ENCODE measurements around the gene SSC5D.

SSC5D gene

DNA sequence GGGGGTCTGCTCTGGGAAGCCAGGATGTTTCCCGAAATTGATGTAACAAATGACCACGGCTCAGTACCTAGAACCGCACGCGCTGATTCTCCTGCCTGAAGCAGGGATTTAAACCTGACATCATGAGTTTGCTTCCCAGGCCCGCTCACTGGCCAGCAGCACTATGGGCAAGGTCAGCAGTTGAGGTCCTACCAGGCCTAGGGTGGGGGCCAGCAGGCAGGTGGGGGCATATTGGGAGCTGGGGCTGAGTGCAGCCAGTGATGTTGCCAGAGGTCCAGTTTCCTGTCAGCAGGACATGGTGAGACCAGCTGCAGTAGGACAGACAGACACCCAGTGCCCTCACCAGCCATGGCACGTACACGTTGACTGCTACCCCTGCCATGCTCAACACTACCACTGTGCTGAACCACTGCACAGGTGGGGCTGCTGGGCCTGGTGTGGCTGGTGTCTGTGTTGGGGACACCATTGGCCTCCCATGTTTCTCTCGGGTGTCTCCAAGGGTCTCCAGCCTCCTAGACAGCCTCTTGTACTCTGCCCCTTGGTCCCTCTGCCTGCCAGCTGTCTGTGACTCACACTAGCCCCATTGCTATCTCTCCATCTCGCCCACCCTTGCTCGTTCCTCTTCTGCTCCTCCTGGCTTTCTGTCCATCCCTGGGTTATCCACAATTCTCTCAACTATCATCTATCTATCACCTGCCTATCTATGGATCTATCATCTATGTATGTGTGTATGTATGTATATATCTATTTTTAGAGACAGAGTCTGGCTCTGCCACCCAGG lies 22.6 kb upstream of the SSC5D start:
- TF ChIP-seq TAF1 (IDR thresholded peaks at IDR 0.05; ENCODE audit: borderline replicate concordance, low read depth, low read length) (no peak), POLR2A (IDR thresholded peaks at IDR 0.05; ENCODE audit: low read depth, low read length) (no peak), POLR2AphosphoS5 (IDR thresholded peaks at IDR 0.05; ENCODE audit: low read depth, low read length) (no peak)
- FAIRE-seq (no peak), DNase-seq (ENCODE audit: insufficient read length) (no peak)

DNA sequence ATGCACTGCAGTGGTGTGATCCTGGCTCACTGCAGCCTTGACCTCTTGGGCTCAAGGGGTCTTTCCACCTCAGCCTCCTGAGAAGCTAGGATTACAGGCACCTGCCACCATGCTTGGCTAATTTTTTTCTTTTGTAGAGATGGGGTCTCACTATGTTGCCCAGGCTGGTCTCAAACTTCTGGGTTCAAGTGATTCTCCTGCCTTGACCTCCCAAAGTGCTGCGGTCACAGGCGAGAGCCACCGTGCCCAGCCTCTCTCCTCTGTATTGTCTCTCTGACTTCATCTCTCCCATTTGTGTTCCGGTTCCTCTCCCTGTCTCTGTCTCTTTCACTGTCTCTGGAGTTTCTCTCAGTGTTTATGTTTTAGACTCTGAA lies 22.0 kb upstream of the SSC5D start:
- no peak for FAIRE-seq
- TF ChIP-seq TAF1 (IDR thresholded peaks at IDR 0.05; ENCODE audit: borderline replicate concordance, low read depth, low read length) (no peak), POLR2A (IDR thresholded peaks at IDR 0.05; ENCODE audit: low read depth, low read length) (no peak), POLR2AphosphoS5 (IDR thresholded peaks at IDR 0.05; ENCODE audit: low read depth, low read length) (no peak)
- DNase-seq (ENCODE audit: insufficient read length) = no peak

DNA sequence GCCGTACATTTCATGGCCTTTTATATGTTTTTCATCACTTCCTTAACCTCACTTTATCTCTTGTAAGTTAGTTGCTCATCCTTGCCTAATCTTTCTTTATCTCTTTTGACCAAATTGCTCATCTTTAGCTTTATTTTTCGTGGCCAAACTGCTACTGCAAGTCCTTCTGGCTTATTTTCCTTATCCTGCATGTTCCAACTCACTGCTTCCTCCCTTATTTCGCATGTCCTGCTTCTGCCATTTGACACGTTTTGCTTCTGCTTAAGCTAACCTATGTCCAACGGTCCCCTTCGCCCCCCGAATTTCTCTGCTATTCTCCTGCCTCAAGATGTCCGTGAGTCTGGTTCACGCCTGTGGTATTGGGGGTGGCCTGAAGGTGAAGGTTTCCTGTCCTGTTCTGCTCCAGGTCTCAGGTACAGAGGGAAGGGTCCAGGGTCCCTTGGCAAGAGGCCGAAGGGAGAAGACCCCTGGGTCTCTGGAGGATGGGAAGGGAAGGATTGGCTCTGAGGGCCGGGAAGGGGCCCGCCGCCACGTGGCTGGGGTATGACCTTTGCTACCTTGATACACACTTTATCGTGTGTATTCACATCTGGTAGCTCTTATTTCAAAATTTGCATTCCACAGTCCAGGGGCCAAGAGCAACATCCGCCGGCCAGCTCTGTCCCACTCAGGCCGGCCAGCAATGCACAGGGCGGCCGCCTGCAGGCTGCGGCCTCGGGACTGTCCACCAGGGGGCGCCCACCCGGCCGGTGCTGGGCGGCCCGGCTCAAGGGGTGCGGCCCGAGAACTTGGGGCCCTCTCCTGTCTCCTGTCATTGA lies 20.8 kb upstream of the SSC5D start:
- FAIRE-seq (peak; percentile 14), DNase-seq (ENCODE audit: insufficient read length) (peak; percentile 90)
- TF ChIP-seq TAF1 (IDR thresholded peaks at IDR 0.05; ENCODE audit: borderline replicate concordance, low read depth, low read length) (no peak), POLR2A (IDR thresholded peaks at IDR 0.05; ENCODE audit: low read depth, low read length) (no peak), POLR2AphosphoS5 (IDR thresholded peaks at IDR 0.05; ENCODE audit: low read depth, low read length) (no peak)

DNA sequence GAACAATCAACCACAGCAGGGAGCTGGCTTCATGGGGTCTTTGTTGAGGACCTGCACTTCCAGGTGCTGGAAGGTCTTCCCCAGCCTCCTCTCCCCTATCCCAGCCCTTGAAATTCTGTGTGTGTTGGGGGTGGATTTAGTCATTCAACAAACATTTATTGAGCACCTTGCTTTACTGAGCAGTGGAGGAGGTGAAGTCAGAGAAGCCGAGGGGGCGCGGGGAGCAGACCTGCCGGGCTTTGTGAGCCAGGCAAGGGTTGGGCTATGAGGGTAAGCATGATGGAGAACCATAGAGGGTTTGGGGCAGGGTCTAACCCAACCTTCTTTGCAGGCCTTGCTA lies 20.2 kb upstream of the SSC5D start:
- TF ChIP-seq POLR2A (IDR thresholded peaks at IDR 0.05; ENCODE audit: low read depth, low read length) (no peak), POLR2AphosphoS5 (IDR thresholded peaks at IDR 0.05; ENCODE audit: low read depth, low read length) (no peak), TAF1 (IDR thresholded peaks at IDR 0.05; ENCODE audit: borderline replicate concordance, low read depth, low read length) (no peak)
- no peak for FAIRE-seq
- no peak for DNase-seq (ENCODE audit: insufficient read length)

DNA sequence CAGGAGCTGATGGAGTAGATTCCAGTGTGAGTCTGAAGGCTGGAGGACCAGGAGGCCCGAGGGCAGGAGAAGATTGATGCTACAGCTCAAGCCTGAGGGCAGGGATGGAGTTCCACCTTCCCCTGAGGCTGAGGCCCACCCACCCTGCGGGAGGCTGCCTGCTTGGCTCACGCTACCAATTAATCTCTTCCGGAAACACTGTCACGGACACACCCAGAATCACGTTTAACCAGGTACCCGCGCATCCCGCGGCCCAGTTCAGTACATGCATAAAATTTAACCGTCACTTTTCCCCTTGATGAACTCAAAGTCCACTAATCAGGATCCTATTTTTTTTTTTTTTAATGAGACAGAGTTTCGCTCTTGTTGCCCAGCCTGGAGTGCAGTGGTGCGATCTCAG lies 17.0 kb upstream of the SSC5D start:
- DNase-seq (ENCODE audit: insufficient read length) = no peak
- FAIRE-seq = no peak
- TF ChIP-seq POLR2AphosphoS5 (IDR thresholded peaks at IDR 0.05; ENCODE audit: low read depth, low read length) = no peak

DNA sequence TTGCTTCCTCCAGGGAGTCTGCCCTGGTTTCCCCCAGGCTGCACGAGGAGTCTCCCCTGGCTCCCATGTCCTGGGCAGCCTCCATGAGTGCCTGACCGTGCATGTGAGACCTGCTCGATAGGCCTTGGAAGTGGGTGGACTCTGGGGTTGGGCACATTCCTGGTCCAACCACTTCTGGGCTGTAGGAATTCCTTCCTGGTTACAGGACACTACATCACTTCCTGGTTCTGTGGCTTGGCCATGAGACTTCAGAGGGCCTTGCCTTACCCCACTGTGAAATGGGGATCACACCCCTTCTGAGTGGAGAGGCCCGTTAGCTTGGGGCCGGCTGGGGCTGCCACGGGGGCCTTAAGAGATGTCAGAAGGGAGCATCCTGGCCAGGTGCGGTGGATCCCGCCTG lies 15.8 kb upstream of the SSC5D start:
- TF ChIP-seq POLR2AphosphoS5 (IDR thresholded peaks at IDR 0.05; ENCODE audit: low read depth, low read length) (no peak), TAF1 (IDR thresholded peaks at IDR 0.05; ENCODE audit: borderline replicate concordance, low read depth, low read length) (no peak), POLR2A (IDR thresholded peaks at IDR 0.05; ENCODE audit: low read depth, low read length) (no peak)
- DNase-seq (ENCODE audit: insufficient read length) (no peak), FAIRE-seq (no peak)

DNA sequence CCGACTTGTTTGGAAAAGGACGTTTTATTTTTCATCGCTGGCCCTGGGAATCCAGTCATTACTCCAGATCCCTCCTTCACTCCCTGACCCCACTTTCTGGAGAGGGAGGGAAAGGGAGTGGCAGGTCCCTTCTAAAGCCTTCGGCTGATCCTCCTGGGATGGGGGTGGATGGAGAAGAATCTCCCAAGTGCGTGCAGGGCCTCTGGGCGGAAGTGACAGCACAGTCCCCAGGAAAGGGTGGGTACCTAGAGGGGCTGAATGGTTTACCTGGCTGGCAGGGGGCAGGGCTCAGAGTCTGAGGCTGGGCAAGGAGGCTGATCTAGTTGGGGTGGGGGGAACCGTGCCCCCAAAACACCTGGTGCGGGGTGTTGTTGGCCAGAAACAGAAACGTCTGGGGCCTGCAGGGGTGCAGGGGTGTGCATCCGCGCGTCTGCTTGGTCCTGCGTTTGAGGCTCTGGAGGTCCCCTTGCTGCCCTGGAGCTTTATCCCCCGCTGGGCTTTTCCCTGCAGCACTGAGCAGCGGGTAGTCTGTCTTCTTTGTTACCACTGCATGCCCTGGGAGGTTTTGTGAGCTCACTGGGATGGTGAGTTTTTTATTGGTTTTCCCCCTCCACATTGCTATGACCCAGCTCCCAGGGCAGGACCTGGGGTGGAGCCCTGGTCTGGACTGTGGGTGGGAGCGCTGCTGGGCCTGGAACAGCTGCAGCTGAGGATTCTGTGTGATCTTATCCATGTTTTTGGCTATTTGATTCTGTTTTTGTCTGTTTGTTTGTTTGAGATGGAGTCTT lies 14.8 kb upstream of the SSC5D start:
- no peak for DNase-seq (ENCODE audit: insufficient read length)
- TF ChIP-seq POLR2AphosphoS5 (IDR thresholded peaks at IDR 0.05; ENCODE audit: low read depth, low read length) = no peak
- no peak for TF ChIP-seq POLR2A (IDR thresholded peaks at IDR 0.05; ENCODE audit: low read depth, low read length)
- TF ChIP-seq TAF1 (IDR thresholded peaks at IDR 0.05; ENCODE audit: borderline replicate concordance, low read depth, low read length) = no peak
- no peak for FAIRE-seq

DNA sequence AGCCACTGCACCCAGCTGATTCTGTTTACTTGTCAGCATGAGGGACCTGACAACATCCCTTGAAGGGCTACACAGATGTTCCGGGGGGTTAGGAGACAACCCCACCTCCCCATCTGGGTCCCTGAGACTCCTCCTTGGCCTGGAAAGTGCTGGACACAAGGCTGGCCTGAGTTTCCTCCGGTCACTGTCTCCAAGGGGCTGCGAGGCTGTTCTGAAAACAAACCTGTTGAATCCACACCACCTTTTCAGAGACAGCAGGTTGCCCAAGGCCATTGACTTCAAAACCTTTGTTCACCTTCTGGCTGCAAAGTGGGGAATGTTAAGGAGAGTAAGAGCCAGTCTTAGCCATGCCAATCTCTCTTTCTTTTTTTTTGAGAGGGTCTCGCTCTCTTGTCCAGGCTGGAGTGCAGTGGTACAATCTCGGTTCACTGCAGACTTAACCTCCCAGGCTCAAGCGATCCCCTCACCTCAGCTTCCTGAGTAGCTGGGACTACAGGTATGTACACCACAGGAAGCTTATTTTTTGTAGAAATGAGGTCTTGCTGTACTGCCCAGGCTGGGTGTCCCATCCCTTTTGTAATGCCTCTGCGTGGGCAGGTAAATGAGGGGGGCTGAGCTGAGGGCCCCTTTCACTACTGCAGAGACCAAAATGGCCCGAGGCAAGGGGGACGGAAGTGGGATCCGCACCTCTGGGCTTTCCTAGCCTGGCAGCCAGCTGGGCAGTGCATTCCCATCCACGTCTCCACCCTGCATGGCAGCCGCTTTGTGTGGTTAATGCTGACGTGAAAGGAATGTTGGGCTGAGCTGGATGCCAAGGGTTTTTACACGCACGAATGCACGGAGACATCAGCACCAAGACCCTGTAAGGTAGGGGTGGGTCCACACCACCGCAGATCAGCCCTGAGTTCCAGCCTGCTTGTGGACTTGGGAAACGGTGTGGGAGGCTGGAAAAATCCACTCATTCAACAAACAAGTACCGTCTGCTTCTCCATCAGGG lies 13.7 kb upstream of the SSC5D start:
- FAIRE-seq (no peak), DNase-seq (ENCODE audit: insufficient read length) (no peak)
- TF ChIP-seq TAF1 (IDR thresholded peaks at IDR 0.05; ENCODE audit: borderline replicate concordance, low read depth, low read length) (no peak), POLR2AphosphoS5 (IDR thresholded peaks at IDR 0.05; ENCODE audit: low read depth, low read length) (no peak), POLR2A (IDR thresholded peaks at IDR 0.05; ENCODE audit: low read depth, low read length) (no peak)

DNA sequence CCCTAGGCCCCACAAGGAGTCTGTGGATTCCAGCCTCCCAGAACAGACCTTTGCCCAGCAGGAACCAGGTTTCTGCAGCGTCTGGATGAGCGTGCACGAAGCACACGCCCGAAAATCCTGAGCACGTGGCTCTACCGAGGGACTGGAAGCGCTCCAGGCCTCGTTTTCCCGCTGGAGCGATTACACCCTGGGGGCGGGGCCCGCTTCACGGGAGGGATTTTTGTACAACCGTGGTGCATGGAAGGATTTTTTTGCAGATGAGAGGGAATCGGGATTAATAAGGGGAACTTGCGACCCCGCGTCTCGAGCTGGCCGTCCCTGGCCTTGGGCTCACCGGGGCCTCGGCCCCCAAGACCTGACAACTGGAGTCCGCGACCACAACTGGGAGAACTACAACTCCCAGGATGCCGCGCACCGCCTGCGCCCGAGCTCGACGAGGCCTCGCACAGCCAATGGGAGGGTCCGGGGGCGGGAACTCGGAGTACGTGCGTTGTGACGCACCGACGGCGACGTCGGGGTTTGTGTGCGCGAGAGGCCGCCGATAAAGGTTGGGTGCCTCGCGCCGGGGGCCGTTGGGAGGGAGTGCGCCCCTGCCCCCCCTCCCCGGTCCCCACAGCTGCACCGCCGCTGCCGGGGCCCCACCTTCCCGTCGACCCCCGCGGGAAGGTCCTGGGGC lies 12.0 kb upstream of the SSC5D start, which contains the start of gene ZNF628:
Gene ZNF628, plus strand, starts transcription at position 518 of the 676 bp plus-strand sequence. CDS start 3,294 bp downstream, outside the sequence.
- FAIRE-seq (peak; percentile 93), DNase-seq (ENCODE audit: insufficient read length) (peak; percentile 100)
- TF ChIP-seq POLR2A (IDR thresholded peaks at IDR 0.05; ENCODE audit: low read depth, low read length) (peak; percentile 48; the same call in 1 of the 2 replicates), TAF1 (IDR thresholded peaks at IDR 0.05; ENCODE audit: borderline replicate concordance, low read depth, low read length) (no peak)

DNA sequence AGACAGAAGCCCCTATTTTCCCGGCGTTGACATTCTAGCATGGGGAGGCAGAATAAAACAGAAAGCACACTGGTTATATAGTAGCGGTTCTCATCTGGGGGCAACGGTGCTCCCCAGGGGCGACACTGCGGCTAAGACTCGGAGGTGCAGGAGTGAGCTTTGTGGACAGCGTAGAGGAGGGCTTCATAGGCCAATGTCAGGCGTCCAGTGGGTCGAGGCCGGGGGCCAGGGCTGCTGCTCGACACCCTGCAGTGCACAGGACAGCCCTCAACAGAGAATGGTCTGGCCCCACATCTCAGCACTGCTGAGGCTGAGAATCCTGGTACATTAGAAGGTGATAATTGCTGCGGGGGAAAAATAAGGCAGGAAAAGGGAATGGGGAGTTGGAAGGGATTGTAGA lies 10.3 kb upstream of the SSC5D start:
- FAIRE-seq (no peak), DNase-seq (ENCODE audit: insufficient read length) (no peak)
- TF ChIP-seq POLR2AphosphoS5 (IDR thresholded peaks at IDR 0.05; ENCODE audit: low read depth, low read length) (no peak), POLR2A (IDR thresholded peaks at IDR 0.05; ENCODE audit: low read depth, low read length) (no peak), TAF1 (IDR thresholded peaks at IDR 0.05; ENCODE audit: borderline replicate concordance, low read depth, low read length) (no peak)
